GM18526 (cell line): ENCODE results near the gene BICDL2.

Experiments used
- POLR2A ChIP-seq: IDR thresholded peaks from 3 replicates; pipeline ENCODE4 v1.6.1; 2011; ENCODE audit not compliant: insufficient read length; ENCODE audit errors: extremely low read depth

BICDL2 gene

GRCh38 chr16:3051009-3051408 is 14.3 kb upstream of the BICDL2 start:
- TF ChIP-seq POLR2A: no peak

- TF ChIP-seq POLR2A: no peak
Observed at GRCh38 chr16:3050487-3050886, 13.7 kb upstream of the BICDL2 start.

- no peak for TF ChIP-seq POLR2A
Observed at GRCh38 chr16:3049921-3050481, 13.3 kb upstream of the BICDL2 start.

- TF ChIP-seq POLR2A: no peak
Observed at GRCh38 chr16:3047387-3047720, 10.6 kb upstream of the BICDL2 start.

- no peak for TF ChIP-seq POLR2A
Observed at GRCh38 chr16:3046641-3047386, 10.1 kb upstream of the BICDL2 start.

- TF ChIP-seq POLR2A: no peak
Observed at GRCh38 chr16:3045758-3046640, 9.3 kb upstream of the BICDL2 start, which contains the start of gene MMP25. MMP25 (plus strand) TSS chr16:3046561; CDS start chr16:3046918, 357 bp downstream.

GRCh38 chr16:3044708-3045107 is 8.0 kb upstream of the BICDL2 start:
- no peak for TF ChIP-seq POLR2A

- TF ChIP-seq POLR2A: no peak
Observed at GRCh38 chr16:3042376-3042775, 5.6 kb upstream of the BICDL2 start.

GRCh38 chr16:3038896-3039295 is 2.2 kb upstream of the BICDL2 start:
- TF ChIP-seq POLR2A: no peak

- no peak for TF ChIP-seq POLR2A
Observed at GRCh38 chr16:3038256-3038655, 1.5 kb upstream of the BICDL2 start.

GRCh38 chr16:3035972-3036725 is 595 bp downstream of the BICDL2 start:
- no peak for TF ChIP-seq POLR2A

GRCh38 chr16:3035289-3035971 is 1.3 kb downstream of the BICDL2 start:
- no peak for TF ChIP-seq POLR2A

GRCh38 chr16:3032624-3033023 is 4.1 kb downstream of the BICDL2 start:
- TF ChIP-seq POLR2A: no peak

- no peak for TF ChIP-seq POLR2A
Observed at GRCh38 chr16:3030222-3031212, 6.2 kb downstream of the BICDL2 start.
